22Rv1 (cell line): ENCODE results near the gene AGAP1.

Experiments
- H3K27ac ChIP-seq: fragments of 450-650 bp; 2 replicates; pipeline ENCODE4 v1.5.1; 2017
- ZFX ChIP-seq: fragments of 450-650 bp; IDR thresholded peaks from 2 replicates; pipeline ENCODE4 v1.6.1; 2017; ENCODE audit warnings: antibody characterized with exemption, borderline replicate concordance
- TF ChIP-seq, protein P1 (sequence below): fragments of 450-650 bp; IDR thresholded peaks from 2 replicates; pipeline ENCODE4 v1.5.1; 2017; ENCODE audit warnings: mild to moderate bottlenecking

AGAP1 gene

GRCh38 chr2:235489897-235490296 is 3.9 kb upstream of the AGAP1 start:
- TF ChIP-seq, protein P1, sequence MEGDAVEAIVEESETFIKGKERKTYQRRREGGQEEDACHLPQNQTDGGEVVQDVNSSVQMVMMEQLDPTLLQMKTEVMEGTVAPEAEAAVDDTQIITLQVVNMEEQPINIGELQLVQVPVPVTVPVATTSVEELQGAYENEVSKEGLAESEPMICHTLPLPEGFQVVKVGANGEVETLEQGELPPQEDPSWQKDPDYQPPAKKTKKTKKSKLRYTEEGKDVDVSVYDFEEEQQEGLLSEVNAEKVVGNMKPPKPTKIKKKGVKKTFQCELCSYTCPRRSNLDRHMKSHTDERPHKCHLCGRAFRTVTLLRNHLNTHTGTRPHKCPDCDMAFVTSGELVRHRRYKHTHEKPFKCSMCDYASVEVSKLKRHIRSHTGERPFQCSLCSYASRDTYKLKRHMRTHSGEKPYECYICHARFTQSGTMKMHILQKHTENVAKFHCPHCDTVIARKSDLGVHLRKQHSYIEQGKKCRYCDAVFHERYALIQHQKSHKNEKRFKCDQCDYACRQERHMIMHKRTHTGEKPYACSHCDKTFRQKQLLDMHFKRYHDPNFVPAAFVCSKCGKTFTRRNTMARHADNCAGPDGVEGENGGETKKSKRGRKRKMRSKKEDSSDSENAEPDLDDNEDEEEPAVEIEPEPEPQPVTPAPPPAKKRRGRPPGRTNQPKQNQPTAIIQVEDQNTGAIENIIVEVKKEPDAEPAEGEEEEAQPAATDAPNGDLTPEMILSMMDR: no peak
- no peak for TF ChIP-seq ZFX
- no peak overlapping the region for H3K27ac ChIP-seq

DNA sequence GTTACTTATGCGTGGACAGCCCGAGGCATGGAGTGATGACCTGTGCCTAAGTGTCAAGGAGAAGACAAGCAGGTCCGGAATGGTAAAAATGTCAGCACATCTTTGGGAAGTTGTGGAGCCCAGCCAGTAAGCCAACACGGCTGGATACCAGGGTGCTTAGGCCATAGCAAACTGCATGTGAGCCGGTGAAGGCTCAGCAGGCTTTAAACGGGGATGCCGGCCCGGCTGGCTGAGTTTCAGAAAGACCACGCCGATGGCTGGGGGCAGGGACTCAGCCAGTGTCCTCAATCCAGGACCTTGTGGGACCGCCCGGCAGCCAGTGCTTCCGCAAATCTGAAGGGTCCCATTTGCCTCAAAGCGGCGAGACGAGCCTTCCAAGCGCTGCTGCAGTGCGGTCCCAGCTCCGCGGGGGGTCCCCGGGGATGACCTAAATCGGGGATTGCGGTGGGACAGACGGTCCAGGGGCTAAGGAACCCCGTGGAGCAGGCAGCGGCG is 946 bp upstream of the AGAP1 start:
- H3K27ac ChIP-seq: peak overlapping the region; percentile 65; the same call in 1 of the 2 replicates
- no peak for TF ChIP-seq ZFX
- TF ChIP-seq, protein P1: no peak

- H3K27ac ChIP-seq: peak overlapping the region; percentile 65
- TF ChIP-seq, protein P1: no peak
- TF ChIP-seq ZFX: no peak
Observed at GRCh38 chr2:235493402-235493774, 455 bp upstream of the AGAP1 start.

DNA sequence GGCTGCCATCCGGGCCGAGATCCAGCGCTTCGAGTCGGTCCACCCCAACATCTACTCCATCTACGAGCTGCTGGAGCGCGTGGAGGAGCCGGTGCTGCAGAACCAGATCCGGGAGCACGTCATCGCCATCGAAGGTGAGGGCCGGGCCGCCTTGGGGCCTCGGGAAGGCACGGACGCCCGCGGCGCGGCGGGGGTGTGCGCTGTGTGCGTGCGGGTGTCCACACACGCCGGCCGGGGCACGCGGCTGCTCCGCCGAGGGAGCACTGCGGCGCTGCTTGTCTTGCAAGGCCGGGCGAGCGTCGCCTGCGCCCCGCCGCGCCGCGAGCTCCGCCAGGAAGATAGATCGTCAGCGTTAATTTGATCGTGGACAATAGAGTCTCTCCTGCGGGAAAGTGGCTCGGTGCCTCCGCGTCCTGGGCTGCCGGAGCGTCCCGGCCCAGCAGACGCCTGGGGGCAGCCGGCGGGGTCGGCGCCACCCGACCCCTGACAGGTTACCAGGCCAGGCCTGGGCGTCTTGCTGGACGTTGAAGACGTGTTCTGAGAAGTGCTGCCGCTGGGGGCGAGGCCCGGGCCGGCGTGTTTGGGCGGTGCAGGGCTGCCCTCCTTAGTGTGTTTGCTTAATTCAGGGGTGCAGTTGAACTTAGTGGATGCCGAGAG is 1.0 kb downstream of the AGAP1 start:
- TF ChIP-seq, protein P1: peak; percentile 12; the same call in 1 of the 2 replicates
- no peak for TF ChIP-seq ZFX

DNA sequence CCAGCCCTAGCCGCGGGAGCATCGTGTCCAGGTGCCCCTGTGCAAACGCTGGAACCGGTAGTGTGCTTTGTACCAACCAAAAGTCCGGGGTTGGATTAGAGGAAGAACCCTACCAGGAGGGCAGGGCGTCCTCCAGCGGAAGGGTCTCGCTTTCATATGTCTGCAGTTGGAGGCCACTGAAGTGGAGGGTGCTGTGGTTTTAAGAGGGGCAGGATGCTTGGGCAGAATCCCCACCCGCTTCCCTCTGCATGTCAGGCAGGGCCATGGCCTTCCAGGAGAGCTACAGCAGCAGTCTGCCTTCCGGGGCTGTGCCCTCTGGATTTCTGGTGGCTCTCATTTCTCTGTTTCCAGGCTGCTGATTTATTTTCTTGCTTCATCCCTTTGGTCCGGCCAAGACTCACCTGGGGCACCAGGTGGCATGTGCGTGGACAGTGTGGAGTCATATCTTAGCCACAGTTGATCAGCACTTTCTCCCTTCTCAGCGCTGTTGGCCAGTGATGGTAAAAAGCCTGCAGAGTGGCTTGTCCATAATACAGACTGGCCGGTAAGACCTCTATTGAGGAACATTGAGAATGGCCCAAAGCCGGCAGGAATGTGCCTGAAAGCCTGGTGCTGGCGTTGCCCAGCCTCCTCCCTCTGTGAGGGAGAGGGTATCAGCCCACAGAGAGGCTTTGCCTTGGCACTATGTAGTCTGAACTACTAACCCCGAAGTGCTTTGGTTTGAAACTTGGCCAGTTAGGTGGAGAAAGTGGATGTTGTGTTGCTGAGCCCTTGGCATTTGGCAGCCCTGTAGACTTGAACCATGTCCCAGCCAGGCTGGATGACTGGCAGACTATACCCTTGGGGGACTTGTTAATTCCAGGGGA is 1.8 kb downstream of the AGAP1 start:
- no peak for TF ChIP-seq ZFX
- TF ChIP-seq, protein P1: no peak
- H3K27ac ChIP-seq: no peak overlapping the region

More for the DNA sequence above, 1.0 kb downstream of the AGAP1 start:
- H3K27ac ChIP-seq: no peak overlapping the region

DNA sequence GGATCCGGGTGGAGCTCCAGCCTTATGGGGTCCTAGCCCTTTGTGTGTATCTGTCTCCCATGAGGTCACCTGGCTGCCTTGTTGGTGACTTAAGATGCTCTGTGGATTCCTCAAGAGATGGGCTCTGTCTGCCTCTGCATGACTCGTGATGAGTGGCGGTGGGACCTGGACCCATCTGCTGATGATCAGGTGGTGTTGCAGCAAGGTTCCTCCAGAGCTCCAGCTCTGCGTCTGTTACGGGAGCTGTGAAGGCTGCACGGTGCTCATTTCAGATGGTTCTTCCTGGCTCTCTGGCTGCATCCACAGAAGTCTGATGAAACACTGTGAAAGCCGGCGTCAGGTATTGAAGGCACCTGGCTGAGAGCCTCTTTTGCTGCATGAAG is 2.4 kb downstream of the AGAP1 start:
- H3K27ac ChIP-seq: no peak overlapping the region
- TF ChIP-seq, protein P1: no peak
- TF ChIP-seq ZFX: no peak

GRCh38 chr2:235497096-235497495 is 3.3 kb downstream of the AGAP1 start:
- no peak overlapping the region for H3K27ac ChIP-seq
- TF ChIP-seq, protein P1: no peak
- TF ChIP-seq ZFX: no peak
